BE2C (cell line): ENCODE measurements around the gene ZNF575.
A peak's percentile ranks its signal among the peaks of the same experiment; 100 is the strongest.
"Not testable (repeated sequence)": the region's sequence is repeated elsewhere in the genome, so short reads cannot be mapped to it uniquely, and the experiment has no call there.

ENCODE experiments used
- DNase-seq: peaks from one replicate; pipeline ENCODE4 v3.0.0-alpha.2; 2020
- H3K27me3 ChIP-seq: fragments of 250-450 bp; sonication (Bioruptor Pico); 2 replicates; pipeline ENCODE4 v1.5.1; 2020; ENCODE audit warnings: mild to moderate bottlenecking
- H3K36me3 ChIP-seq: fragments of 250-450 bp; sonication (Bioruptor Pico); 2 replicates; pipeline ENCODE4 v1.5.1; 2020; ENCODE audit warnings: mild to moderate bottlenecking
- H3K4me1 ChIP-seq: fragments of 250-450 bp; sonication (Bioruptor Pico); 2 replicates; pipeline ENCODE4 v1.5.1; 2020
- H3K4me3 ChIP-seq: 2 replicates; pipeline ENCODE4 v1.5.1; 2011; ENCODE audit warnings: low read depth, low read length
- H3K9me3 ChIP-seq: fragments of 250-450 bp; sonication (Bioruptor Pico); 2 replicates; pipeline ENCODE4 v1.5.1; 2020
- TF ChIP-seq, protein P1 (sequence below): IDR thresholded peaks from 2 replicates; pipeline ENCODE4 v1.5.1; 2012; ENCODE audit warnings: mild to moderate bottlenecking, low read depth, low read length

The ZNF575 gene

DNA sequence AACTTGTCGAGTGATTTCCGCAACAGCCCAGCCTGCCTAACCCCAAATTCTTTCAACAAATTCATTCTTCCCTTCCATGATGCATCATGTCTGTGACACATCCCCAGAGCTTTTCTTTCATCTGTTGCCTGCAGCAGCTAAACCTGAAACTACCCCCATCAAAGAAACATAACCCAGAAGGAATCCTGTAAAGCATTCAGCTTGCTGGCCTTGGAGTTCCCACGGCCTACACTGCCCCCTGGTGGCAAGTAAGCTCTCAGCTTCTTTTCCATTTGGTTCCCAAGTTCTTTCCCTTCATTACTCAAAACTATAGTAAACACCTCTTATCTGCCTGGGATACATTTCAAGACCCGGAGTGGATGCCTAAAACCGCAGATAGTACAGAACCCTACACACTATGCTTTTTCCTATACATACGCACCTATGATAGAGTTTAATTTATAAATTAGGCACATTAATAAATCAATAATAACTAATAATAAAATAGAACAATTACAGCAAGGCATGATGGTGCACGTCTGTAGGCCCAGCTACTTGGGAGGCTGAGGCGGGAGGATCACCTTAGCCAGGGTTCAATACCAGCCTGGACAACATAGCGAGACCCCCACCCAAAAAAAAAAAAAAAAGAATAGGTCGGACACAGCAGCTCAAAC, 13.4 kb upstream of the ZNF575 start:
- H3K9me3 ChIP-seq = no peaks in the 10 kb centered on the region
- TF ChIP-seq, protein P1, sequence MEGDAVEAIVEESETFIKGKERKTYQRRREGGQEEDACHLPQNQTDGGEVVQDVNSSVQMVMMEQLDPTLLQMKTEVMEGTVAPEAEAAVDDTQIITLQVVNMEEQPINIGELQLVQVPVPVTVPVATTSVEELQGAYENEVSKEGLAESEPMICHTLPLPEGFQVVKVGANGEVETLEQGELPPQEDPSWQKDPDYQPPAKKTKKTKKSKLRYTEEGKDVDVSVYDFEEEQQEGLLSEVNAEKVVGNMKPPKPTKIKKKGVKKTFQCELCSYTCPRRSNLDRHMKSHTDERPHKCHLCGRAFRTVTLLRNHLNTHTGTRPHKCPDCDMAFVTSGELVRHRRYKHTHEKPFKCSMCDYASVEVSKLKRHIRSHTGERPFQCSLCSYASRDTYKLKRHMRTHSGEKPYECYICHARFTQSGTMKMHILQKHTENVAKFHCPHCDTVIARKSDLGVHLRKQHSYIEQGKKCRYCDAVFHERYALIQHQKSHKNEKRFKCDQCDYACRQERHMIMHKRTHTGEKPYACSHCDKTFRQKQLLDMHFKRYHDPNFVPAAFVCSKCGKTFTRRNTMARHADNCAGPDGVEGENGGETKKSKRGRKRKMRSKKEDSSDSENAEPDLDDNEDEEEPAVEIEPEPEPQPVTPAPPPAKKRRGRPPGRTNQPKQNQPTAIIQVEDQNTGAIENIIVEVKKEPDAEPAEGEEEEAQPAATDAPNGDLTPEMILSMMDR = peak; percentile 95
- H3K27me3 ChIP-seq = no peaks in the 10 kb centered on the region
- H3K4me3 ChIP-seq = no peak overlapping the region
- DNase-seq = peak; percentile 86
- no peaks in the 10 kb centered on the region for H3K36me3 ChIP-seq
- no peaks in the 10 kb centered on the region for H3K4me1 ChIP-seq

DNA sequence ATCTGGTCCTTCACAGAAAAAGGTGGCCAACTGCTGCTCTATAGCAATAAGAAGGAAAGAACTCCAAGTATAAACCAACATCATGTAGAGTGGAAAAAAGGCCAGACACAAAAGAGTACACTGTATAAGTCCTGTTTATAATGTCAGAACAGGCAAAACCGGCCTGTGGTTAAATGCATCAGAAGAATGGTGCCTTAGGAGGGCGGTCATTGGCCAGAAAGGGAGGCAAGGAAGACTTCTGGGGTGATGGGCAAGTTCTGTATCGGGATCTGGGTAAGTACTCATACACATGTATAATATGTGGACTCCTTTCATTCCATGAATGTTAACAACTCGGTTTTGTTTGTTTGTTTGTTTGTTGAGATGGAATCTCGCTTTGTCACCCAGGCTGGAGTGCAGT, 10.1 kb upstream of the ZNF575 start:
- Histone ChIP-seq H3K4me1 (no peaks in the 10 kb centered on the region), H3K9me3 (no peaks in the 10 kb centered on the region), H3K27me3 (no peaks in the 10 kb centered on the region), H3K36me3 (no peaks in the 10 kb centered on the region), H3K4me3 (no peak overlapping the region)
- TF ChIP-seq, protein P1 = no peak
- no peak for DNase-seq

DNA sequence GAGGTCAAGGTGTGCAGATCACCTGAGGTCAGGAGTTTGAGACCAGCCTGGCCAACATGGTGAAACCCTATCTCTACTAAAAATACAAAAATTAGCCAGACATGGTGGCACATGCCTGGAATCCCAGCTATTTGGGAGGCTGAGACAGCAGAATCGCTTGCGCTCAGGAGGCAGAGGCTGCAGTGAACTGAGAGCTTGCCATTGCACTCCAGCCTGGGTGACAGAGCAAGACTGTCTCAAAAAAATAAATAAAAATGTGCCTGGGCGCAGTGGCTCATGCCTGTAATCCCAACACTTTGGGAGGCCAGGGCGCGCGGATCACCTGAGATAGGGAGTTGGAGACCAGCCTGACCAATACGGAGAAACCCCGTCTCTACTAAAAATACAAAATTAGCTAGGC, 9.3 kb upstream of the ZNF575 start:
- H3K27me3 ChIP-seq, H3K36me3 ChIP-seq, H3K4me1 ChIP-seq, DNase-seq, H3K9me3 ChIP-seq, H3K4me3 ChIP-seq: not testable (repeated sequence)

DNA sequence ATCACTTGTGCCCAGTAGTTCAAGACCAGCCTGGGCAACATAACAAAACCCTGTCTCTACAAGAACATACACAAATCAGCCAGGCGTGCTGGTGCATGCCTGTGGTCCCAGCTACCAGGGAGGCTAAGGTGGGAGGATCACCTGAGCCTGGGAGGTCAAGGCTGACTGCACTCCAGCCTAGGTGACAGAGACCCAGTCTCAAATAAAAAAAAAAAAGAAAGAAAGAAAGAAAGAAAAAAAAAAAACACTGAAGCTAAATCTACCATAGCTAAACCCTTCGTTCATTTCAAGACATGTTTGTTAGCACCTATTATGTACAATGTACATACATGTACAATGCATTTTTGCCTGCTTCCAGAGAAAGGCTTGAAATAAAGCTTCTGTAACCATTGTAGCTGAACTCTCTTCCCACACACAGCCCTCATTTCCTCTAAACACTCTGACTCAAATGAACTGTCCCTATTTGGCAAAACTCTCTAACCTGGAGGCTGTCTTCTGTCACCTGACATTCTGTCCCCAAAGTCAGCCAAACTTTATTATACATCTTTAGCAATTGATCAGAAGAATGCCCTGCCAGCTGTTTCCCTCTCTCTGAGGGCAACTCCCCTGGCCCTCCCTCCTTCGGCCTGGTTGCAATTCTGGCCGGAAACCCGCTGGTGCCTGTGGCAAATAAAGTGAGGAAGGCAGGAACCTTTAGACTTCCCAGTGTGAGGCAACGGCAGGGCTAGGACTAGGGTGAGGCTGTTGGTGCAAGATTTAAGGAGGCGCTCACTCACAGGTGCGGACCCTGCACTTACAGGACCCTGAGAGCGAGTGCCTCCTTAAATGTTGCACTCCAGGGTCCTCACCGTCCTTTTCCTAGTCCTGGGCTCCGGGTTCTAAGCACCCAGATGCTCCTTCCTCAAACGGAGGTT, 7.8 kb upstream of the ZNF575 start:
- no peaks in the 10 kb centered on the region for H3K4me1 ChIP-seq
- TF ChIP-seq, protein P1 = no peak
- H3K9me3 ChIP-seq = no peaks in the 10 kb centered on the region
- H3K36me3 ChIP-seq = no peaks in the 10 kb centered on the region
- H3K27me3 ChIP-seq = no peaks in the 10 kb centered on the region
- H3K4me3 ChIP-seq = no peak overlapping the region
- no peak for DNase-seq

DNA sequence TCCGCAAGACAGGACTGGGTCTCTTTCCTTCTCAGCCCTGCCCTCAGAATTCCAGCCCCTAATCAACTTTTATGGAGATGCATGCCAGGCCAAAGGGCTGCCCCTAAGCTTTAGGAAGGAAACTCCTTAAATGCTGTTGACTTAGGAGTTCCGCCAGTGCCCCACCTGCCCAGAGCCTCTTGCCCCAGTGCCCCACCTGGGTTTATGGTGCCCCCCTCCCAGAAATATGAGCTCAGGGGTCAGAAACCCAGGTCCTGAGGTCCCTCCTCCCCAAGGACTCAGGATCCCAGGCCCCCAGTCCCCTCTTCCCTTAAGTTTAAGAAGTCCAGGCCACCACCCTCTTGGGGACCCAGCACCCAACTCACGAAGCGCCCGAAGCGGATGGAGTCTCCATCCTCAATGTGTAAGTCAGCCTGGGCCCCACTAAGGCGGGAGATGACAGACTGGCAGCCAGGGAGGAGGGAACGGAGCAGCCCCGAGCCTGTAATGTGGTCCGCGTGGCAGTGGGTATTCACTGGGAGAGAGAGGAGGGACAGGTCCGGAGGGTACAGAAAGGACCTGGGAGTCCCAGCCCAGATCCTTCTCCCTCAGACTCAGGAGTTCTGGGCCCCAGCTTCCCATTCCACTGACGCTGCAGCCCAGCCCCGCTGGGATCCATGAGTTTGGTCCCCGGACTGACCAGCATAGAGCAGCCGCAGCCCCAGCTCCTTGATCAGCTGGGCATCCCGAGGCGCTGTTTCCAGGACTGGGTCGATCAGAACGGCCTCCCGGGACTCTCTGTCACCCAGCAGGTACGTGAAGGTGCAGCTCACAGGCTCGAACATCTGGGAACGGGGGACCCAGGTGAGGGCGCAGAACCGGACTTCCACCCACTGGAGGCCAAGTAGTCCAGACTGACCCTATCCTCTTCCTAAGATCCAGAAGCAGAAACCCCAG, 6.9 kb upstream of the ZNF575 start:
- TF ChIP-seq, protein P1 = no peak
- DNase-seq = no peak
- H3K4me1 ChIP-seq = no peaks in the 10 kb centered on the region

More for the DNA sequence above, 6.9 kb upstream of the ZNF575 start:
- Histone ChIP-seq H3K36me3 (no peaks in the 10 kb centered on the region), H3K9me3 (no peaks in the 10 kb centered on the region), H3K27me3 (no peaks in the 10 kb centered on the region), H3K4me3 (peak overlapping the region; percentile 63)
